Activated T-helper 17 cell treated with anti-CD3 and anti-CD28 coated beads, Interleukin-2, amount 50 U/mL, for 72 hours (primary cell): ENCODE results near the gene ARHGEF26. TPM values are rescaled to one million over a fixed set of nuclear protein-coding genes. Genes with fewer than 3 reads are reported as not detected.

Source experiments
- ATAC-seq: fragments of 150-1000 bp; cut with Tn5 transposase; replicated peaks from 2 replicates; pipeline ENCODE4 v1.10.0; 2021; ENCODE audit warnings: mild to moderate bottlenecking, moderate library complexity
- H3K27ac Mint-ChIP-seq: one replicate; pipeline ENCODE4 v1.8.0; 2022; ENCODE audit warnings: mixed read lengths
- H3K27me3 Mint-ChIP-seq: one replicate; pipeline ENCODE4 v1.8.0; 2022; ENCODE audit warnings: mixed read lengths
- H3K36me3 Mint-ChIP-seq: one replicate; pipeline ENCODE4 v1.8.0; 2022; ENCODE audit warnings: low read depth, mild to moderate bottlenecking, mixed read lengths
- H3K4me1 Mint-ChIP-seq: one replicate; pipeline ENCODE4 v1.8.0; 2022; ENCODE audit warnings: mixed read lengths
- H3K4me3 Mint-ChIP-seq: one replicate; pipeline ENCODE4 v1.8.0; 2022; ENCODE audit warnings: mild to moderate bottlenecking, mixed read lengths
- H3K9me3 Mint-ChIP-seq: one replicate; pipeline ENCODE4 v1.8.0; 2022; ENCODE audit warnings: mixed read lengths
- total RNA-seq, 2 donors: library from RNA; stranded (reverse); gene quantifications; one replicate each; pipeline ENCODE4 v1.2.3, GENCODE V29; 2022

The ARHGEF26 gene
- total RNA-seq, 2 donors from 2014 or later: 0.13 to 0.17 TPM

DNA sequence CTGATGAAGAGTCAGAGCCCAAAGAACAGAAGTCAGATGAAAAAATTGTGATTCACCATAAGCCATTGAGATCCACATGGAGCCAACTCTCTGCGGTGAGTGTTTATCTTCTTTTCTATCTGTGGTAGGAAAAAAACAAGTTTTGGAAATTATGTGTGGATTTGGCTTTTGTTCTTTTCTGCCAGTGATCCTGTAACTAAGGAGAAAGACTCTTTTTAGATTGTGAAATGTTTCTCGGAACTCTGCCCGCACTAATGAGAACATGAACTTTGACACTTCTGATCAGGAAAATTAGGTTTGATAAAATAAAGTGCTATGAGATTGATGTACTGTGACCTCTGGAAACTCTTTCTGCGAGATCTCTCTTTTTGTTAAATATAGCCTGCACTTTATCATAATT, 8.4 kb downstream of the ARHGEF26 start:
- Mint-ChIP-seq H3K36me3 (no peaks in the 10 kb centered on the region), H3K4me1 (no peaks in the 10 kb centered on the region)

GRCh38 chr3:154130540-154130939, 9.3 kb downstream of the ARHGEF26 start:
- ATAC-seq: no peak
- no peak overlapping the region for H3K27ac Mint-ChIP-seq
- H3K27me3 Mint-ChIP-seq: peaks cover 18% of the 10 kb centered on the region
- H3K9me3 Mint-ChIP-seq: no peaks in the 10 kb centered on the region
- H3K4me1 Mint-ChIP-seq: no peaks in the 10 kb centered on the region
- H3K36me3 Mint-ChIP-seq: no peaks in the 10 kb centered on the region
- no peak overlapping the region for H3K4me3 Mint-ChIP-seq

More for the DNA sequence above, 8.4 kb downstream of the ARHGEF26 start:
- peaks cover 18% of the 10 kb centered on the region for H3K27me3 Mint-ChIP-seq
- no peaks in the 10 kb centered on the region for H3K9me3 Mint-ChIP-seq
- no peak overlapping the region for H3K27ac Mint-ChIP-seq
- no peak overlapping the region for H3K4me3 Mint-ChIP-seq
- ATAC-seq: no peak

GRCh38 chr3:154131830-154132229, 10.6 kb downstream of the ARHGEF26 start:
- H3K9me3 Mint-ChIP-seq: no peaks in the 10 kb centered on the region
- no peak for ATAC-seq

DNA sequence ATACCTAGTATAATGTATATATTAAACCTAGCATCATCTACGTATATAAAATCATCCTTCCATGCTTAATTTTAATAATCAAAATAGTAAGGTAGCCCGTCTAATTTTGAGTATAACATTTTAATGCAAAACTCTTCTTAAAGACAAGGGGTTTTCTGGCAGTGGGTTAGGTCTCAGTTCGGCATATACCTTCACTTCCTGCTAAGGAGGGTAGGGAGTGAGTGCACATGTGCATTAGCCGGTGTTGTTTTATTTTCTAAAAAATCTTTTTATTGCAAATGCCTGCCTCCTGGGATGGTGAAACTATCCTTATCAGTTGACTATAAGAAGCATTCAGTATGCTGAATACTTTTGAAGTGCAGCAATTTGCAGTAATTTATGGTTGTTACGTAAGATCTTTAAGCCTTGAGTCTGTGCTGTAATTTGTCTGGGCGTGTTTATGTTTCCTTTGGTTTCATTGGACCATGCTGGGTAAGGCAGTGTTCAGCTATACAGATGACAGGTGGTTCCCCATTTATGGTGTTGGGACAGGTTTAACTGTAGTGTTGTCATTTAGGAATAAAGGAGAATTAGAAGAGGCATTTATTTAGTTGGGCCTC, 11.7 kb downstream of the ARHGEF26 start:
- Mint-ChIP-seq H3K27me3 (peaks cover 15% of the 10 kb centered on the region), H3K27ac (no peak overlapping the region), H3K36me3 (no peaks in the 10 kb centered on the region), H3K4me3 (no peak overlapping the region), H3K9me3 (no peaks in the 10 kb centered on the region), H3K4me1 (no peaks in the 10 kb centered on the region)
- no peak for ATAC-seq

More at GRCh38 chr3:154131830-154132229, 10.6 kb downstream of the ARHGEF26 start:
- H3K36me3 Mint-ChIP-seq: no peaks in the 10 kb centered on the region
- H3K27ac Mint-ChIP-seq: no peak overlapping the region
- no peak overlapping the region for H3K4me3 Mint-ChIP-seq
- no peaks in the 10 kb centered on the region for H3K4me1 Mint-ChIP-seq
- peaks cover 15% of the 10 kb centered on the region for H3K27me3 Mint-ChIP-seq

DNA sequence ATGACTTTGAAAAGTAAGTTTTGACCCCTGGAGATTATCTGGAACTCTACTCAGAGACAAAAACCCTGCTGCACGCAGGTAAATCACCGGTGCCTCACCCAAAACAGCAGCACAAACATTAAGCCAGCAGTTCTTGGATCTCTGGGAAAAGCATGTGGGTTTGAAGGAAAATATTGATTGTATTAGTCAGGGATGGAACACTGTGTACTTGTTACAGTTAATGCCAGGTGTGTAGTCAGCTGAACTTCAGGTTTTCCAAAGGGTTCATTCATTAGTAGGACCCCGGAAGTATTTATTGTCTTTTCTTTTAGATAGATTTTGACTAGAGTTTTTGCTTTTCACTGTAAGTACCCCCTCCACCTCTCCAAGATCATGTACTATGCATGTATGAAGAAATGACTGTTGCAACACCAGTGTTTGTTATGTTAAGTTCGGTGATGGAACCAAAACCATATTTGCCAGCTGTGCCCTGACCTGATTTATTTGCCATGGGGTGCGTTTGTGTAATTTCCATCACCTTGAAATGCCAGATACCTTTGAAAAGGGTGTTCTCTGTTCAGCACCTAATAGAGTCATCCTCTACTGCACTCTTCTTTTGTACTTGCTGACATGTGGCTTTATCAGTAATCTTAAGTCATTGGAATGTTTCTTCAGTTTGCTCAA, 14.5 kb downstream of the ARHGEF26 start:
- no peaks in the 10 kb centered on the region for H3K4me1 Mint-ChIP-seq
- no peaks in the 10 kb centered on the region for H3K36me3 Mint-ChIP-seq
- no peaks in the 10 kb centered on the region for H3K9me3 Mint-ChIP-seq
- no peak overlapping the region for H3K4me3 Mint-ChIP-seq
- peaks cover 13% of the 10 kb centered on the region for H3K27me3 Mint-ChIP-seq
- H3K27ac Mint-ChIP-seq: no peak overlapping the region
- no peak for ATAC-seq

DNA sequence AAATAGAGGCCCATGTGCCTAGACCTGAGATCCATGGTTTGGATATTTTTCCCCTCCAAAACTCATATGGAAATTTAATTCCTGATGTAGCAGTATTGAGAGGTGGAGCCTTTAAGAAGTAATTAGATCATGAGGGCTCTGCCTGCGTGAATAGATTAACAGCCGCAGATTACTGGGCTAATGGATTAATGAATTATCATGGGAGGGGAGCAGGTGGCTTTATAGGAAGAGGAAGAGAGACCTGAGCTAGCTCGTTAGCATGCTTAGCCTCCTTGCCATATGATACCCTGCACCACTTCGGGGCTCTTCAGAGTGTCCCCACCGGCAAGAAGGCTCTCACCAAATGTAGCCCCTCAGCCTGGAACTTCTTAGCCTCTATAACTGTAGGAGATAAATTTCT, 15.8 kb downstream of the ARHGEF26 start:
- Mint-ChIP-seq H3K27ac (no peak overlapping the region), H3K36me3 (no peaks in the 10 kb centered on the region), H3K9me3 (no peaks in the 10 kb centered on the region), H3K27me3 (peaks cover 13% of the 10 kb centered on the region), H3K4me3 (no peak overlapping the region), H3K4me1 (no peaks in the 10 kb centered on the region)
- no peak for ATAC-seq

DNA sequence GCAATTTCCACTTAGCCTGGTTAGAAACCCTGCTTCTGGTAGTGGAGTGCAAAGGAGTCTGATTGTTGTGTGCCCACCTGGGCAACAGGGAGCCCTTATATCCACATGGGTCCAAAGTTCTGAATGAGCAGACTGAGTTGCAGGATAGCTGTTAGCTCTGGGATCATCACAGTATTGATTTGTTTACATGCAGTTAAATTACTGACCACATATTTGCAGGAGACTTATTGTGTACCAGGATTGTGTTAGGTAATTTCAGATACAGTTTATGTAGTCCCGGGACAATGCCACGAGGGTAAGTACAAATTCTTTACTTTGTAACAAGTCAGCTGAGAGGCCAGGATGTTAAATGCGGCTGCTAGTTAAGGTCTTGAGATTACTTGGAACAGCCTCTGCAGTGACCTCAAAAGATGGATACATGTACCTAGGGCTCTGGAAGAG, 18.8 kb downstream of the ARHGEF26 start:
- Mint-ChIP-seq H3K9me3 (no peaks in the 10 kb centered on the region), H3K4me1 (no peaks in the 10 kb centered on the region), H3K36me3 (no peaks in the 10 kb centered on the region), H3K4me3 (no peak overlapping the region), H3K27ac (no peak overlapping the region), H3K27me3 (peaks cover 11% of the 10 kb centered on the region)
- ATAC-seq: no peak

GRCh38 chr3:154142608-154143007, 21.4 kb downstream of the ARHGEF26 start:
- H3K4me1 Mint-ChIP-seq: no peaks in the 10 kb centered on the region
- H3K27ac Mint-ChIP-seq: no peak overlapping the region
- ATAC-seq: no peak
- H3K9me3 Mint-ChIP-seq: no peaks in the 10 kb centered on the region
- H3K4me3 Mint-ChIP-seq: no peak overlapping the region
- H3K27me3 Mint-ChIP-seq: peaks cover 8% of the 10 kb centered on the region
- H3K36me3 Mint-ChIP-seq: no peaks in the 10 kb centered on the region

DNA sequence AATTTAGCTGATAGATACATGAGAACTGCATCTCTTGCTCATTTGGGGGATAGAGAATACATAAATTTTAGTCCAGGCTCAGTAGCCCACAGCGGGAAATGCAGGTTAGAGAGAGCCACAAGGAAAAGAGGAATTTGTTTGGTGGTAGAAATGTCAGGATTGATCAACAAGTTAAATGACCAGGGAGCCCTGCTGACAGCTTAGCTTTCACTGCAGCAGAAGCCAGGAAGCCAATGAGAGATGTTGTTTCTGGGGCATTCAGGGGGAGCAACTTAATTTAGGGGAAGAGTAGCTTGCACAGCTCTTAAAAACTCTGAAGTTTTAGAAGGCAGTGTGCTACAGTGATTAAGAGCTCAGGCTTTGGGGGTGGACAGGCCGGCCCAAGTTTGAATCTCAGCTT, 22.7 kb downstream of the ARHGEF26 start:
- Mint-ChIP-seq H3K27me3 (peaks cover 4% of the 10 kb centered on the region), H3K4me3 (no peak overlapping the region), H3K4me1 (no peaks in the 10 kb centered on the region), H3K27ac (no peak overlapping the region), H3K9me3 (no peaks in the 10 kb centered on the region), H3K36me3 (no peaks in the 10 kb centered on the region)
- no peak for ATAC-seq

DNA sequence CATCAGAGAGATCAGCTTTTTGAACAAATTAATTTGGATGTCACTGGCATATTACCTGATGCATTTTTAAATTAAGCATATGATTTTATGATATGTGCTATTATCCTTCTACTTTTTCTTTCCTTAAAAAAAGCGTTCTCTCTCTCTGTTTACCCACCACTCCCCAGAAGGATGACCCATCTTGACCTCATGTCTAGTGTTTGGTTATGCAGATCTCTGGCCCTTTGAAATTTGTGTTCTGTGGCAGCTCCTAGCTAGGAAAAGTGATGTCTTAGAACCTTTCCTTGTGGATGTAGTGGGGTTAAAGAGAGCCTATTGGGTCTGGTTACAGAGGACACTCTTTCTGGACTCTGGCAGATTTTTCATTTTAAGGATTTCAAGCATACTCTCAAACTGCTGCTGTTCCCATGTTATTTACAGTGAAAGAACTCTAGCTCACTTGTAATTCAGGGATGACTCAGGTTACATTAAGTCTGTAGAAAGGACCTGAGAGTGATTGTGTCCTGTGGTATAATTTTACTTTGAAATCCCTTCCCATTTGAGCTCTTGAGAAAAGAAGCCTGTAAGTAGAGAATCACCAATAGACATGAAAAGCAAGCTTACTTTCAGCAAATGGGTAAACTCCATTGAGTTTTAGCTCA, 23.8 kb downstream of the ARHGEF26 start:
- Mint-ChIP-seq H3K4me3 (no peak overlapping the region), H3K27me3 (peaks cover 4% of the 10 kb centered on the region), H3K27ac (no peak overlapping the region), H3K4me1 (no peaks in the 10 kb centered on the region), H3K9me3 (no peaks in the 10 kb centered on the region), H3K36me3 (no peaks in the 10 kb centered on the region)
- no peak for ATAC-seq

- H3K4me3 Mint-ChIP-seq: no peak overlapping the region
- H3K4me1 Mint-ChIP-seq: no peaks in the 10 kb centered on the region
- H3K27ac Mint-ChIP-seq: no peak overlapping the region
- no peaks in the 10 kb centered on the region for H3K36me3 Mint-ChIP-seq
- H3K9me3 Mint-ChIP-seq: no peaks in the 10 kb centered on the region
- ATAC-seq: no peak
- peaks cover 7% of the 10 kb centered on the region for H3K27me3 Mint-ChIP-seq
Measured at GRCh38 chr3:154148541-154148940, 27.4 kb downstream of the ARHGEF26 start.

GRCh38 chr3:154149286-154149685, 28.1 kb downstream of the ARHGEF26 start:
- Mint-ChIP-seq H3K27me3 (peaks cover 3% of the 10 kb centered on the region), H3K36me3 (no peaks in the 10 kb centered on the region), H3K4me3 (no peak overlapping the region), H3K27ac (no peak overlapping the region), H3K4me1 (no peaks in the 10 kb centered on the region), H3K9me3 (no peaks in the 10 kb centered on the region)
- no peak for ATAC-seq

DNA sequence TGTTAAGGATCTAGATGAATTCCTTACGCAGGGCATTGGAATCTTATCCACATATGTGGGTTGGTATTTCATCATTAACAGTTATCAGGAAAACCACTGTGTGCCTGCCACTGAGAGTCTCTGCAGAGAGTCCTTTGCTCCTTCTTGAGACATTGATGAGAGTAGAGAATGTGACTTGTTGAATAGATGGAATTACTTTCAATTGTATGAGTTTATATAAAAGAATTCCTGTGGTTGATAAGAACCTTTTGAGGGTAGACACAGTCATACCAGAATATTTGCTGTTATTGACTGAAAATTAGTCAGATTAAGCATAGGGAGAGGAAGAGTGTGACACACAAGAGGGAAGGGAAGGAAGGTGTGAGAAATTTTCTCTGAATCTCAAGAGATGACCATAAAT, 30.8 kb downstream of the ARHGEF26 start:
- Mint-ChIP-seq H3K36me3 (no peaks in the 10 kb centered on the region), H3K9me3 (no peaks in the 10 kb centered on the region), H3K4me1 (no peaks in the 10 kb centered on the region), H3K27ac (no peak overlapping the region), H3K4me3 (no peak overlapping the region), H3K27me3 (peaks cover 3% of the 10 kb centered on the region)
- ATAC-seq: no peak

GRCh38 chr3:154152741-154153140, 31.6 kb downstream of the ARHGEF26 start:
- Mint-ChIP-seq H3K27me3 (peaks cover 10% of the 10 kb centered on the region), H3K36me3 (no peaks in the 10 kb centered on the region), H3K4me3 (no peak overlapping the region), H3K27ac (no peak overlapping the region), H3K4me1 (no peaks in the 10 kb centered on the region), H3K9me3 (no peaks in the 10 kb centered on the region)
- ATAC-seq: no peak

- Mint-ChIP-seq H3K9me3 (no peaks in the 10 kb centered on the region), H3K4me3 (no peak overlapping the region), H3K36me3 (no peaks in the 10 kb centered on the region), H3K27ac (no peak overlapping the region), H3K27me3 (peaks cover 12% of the 10 kb centered on the region), H3K4me1 (no peaks in the 10 kb centered on the region)
- ATAC-seq: no peak
Measured at GRCh38 chr3:154156530-154156929, 35.3 kb downstream of the ARHGEF26 start.
